Liver (tissue), 9 donors: ENCODE measurements around the gene STOML1. TPM values are rescaled to one million over a fixed set of nuclear protein-coding genes. Genes with fewer than 3 reads are reported as not detected.

Experiments used
- DNase-seq: peaks from one replicate; pipeline ENCODE4 v3.0.0-alpha.2; 2017; ENCODE audit warnings: low spot score
- H3K27ac ChIP-seq, 2 donors: one replicate each; pipeline ENCODE4 v1.7.0; 2013; ENCODE audit warnings: inconsistent platforms in 2 of 2, low read length in 2 of 2, control low read depth in 1 of 2, low read depth in 1 of 2, mild to moderate bottlenecking in 1 of 2
- H3K27me3 ChIP-seq, 4 donors: one replicate each; pipeline versions ENCODE4 v1.6.1 to v1.7.0; 2013; ENCODE audit warnings: low read length in 3 of 4, inconsistent platforms in 1 of 4, mild to moderate bottlenecking in 1 of 4, moderate library complexity in 1 of 4; ENCODE audit not compliant: control insufficient read depth in 4 of 4, insufficient read depth in 4 of 4
- H3K36me3 ChIP-seq, 4 donors: one replicate each; pipeline versions ENCODE4 v1.6.1 to v1.7.0; 2013; ENCODE audit warnings: low read length in 3 of 4, mild to moderate bottlenecking in 3 of 4, low read depth in 1 of 4, moderate library complexity in 1 of 4; ENCODE audit not compliant: control insufficient read depth in 4 of 4, insufficient read depth in 3 of 4
- H3K4me1 ChIP-seq, 4 donors: one replicate each; pipeline versions ENCODE4 v1.6.1 to v1.7.0; 2013; ENCODE audit warnings: low read length in 3 of 4, mild to moderate bottlenecking in 3 of 4, moderate library complexity in 1 of 4; ENCODE audit not compliant: control insufficient read depth in 4 of 4, insufficient read depth in 4 of 4
- H3K4me3 ChIP-seq, 3 donors: one replicate each; pipeline versions ENCODE4 v1.6.1 to v1.7.0; 2013; ENCODE audit warnings: low read length in 3 of 3, control low read depth in 1 of 3, low read depth in 1 of 3, mild to moderate bottlenecking in 1 of 3
- H3K9ac ChIP-seq, 2 donors: one replicate each; pipeline ENCODE4 v1.7.0; 2013; ENCODE audit warnings: low read length in 2 of 2, mild to moderate bottlenecking in 2 of 2, moderate library complexity in 2 of 2, control low read depth in 1 of 2, low read depth in 1 of 2
- H3K9me3 ChIP-seq, 4 donors: one replicate each; pipeline versions ENCODE4 v1.6.1 to v1.7.0; 2013; ENCODE audit warnings: low read length in 3 of 4; ENCODE audit not compliant: control insufficient read depth in 4 of 4
- CTCF ChIP-seq: fragments of 150-350 bp; IDR thresholded peaks from 2 replicates; pipeline ENCODE4 v1.5.1; 2017; ENCODE audit warnings: improper control_type of control experiment, low read depth, low read length; ENCODE audit not compliant: missing input control
- EGR1 ChIP-seq, 2 donors: IDR thresholded peaks; 2 replicates each; pipeline ENCODE4 v1.6.1; 2016 to 2018; ENCODE audit warnings: antibody characterized with exemption in 2 of 2, low read depth in 2 of 2
- FOXA1 ChIP-seq: IDR thresholded peaks from 2 replicates; pipeline ENCODE4 v1.6.1; 2016; ENCODE audit warnings: antibody characterized with exemption
- FOXA2 ChIP-seq: IDR thresholded peaks from 2 replicates; pipeline ENCODE4 v1.6.1; 2016; ENCODE audit warnings: antibody characterized with exemption
- GABPA ChIP-seq, 2 donors: IDR thresholded peaks in 1 of 2; conservative IDR thresholded peaks in 1 of 2; 2 replicates each; pipeline ENCODE4 v1.6.1; 2016; ENCODE audit warnings: antibody characterized with exemption in 2 of 2, mild to moderate bottlenecking in 1 of 2, moderate library complexity in 1 of 2
- HNF4A ChIP-seq, 2 donors: conservative IDR thresholded peaks; 2 replicates each; pipeline ENCODE4 v1.6.1; 2016; ENCODE audit warnings: antibody characterized with exemption in 2 of 2, mild to moderate bottlenecking in 2 of 2
- HNF4G ChIP-seq: IDR thresholded peaks from 2 replicates; pipeline ENCODE4 v1.6.1; 2016; ENCODE audit warnings: antibody characterized with exemption
- JUND ChIP-seq, 2 donors: IDR thresholded peaks; 2 replicates each; pipeline ENCODE4 v1.6.1; 2016; ENCODE audit warnings: antibody characterized with exemption in 2 of 2
- MAX ChIP-seq: IDR thresholded peaks from 2 replicates; pipeline ENCODE4 v1.6.1; 2016; ENCODE audit warnings: antibody characterized with exemption
- NR2F2 ChIP-seq: IDR thresholded peaks from 2 replicates; pipeline ENCODE4 v1.6.1; 2016; ENCODE audit warnings: antibody characterized with exemption
- RXRA ChIP-seq, 2 donors: IDR thresholded peaks; 2 replicates each; pipeline ENCODE4 v1.6.1; 2017 to 2018; ENCODE audit warnings: antibody characterized with exemption in 2 of 2, mild to moderate bottlenecking in 1 of 2
- YY1 ChIP-seq: IDR thresholded peaks from 2 replicates; pipeline ENCODE4 v1.6.1; 2016; ENCODE audit warnings: antibody characterized with exemption, mild to moderate bottlenecking
- ZBTB33 ChIP-seq: IDR thresholded peaks from 2 replicates; pipeline ENCODE4 v1.6.1; 2016; ENCODE audit warnings: antibody characterized with exemption
- WGBS: extraction: QIAGEN DNeasy Blood & Tissue Kit; methylation state at CpG from one replicate; pipeline ENCODE4 v1.1.7; 2013; 5-methylcytosine and 5-hydroxymethylcytosine counted together
- polyA plus RNA-seq, 2 donors: library from polyadenylated mRNA; stranded (reverse) in 1 of 2; unstranded in 1 of 2; fragments of 200-250 nt in 1 of 2; fragments of >200 nt in 1 of 2; fragmentation: Nextera tagmentation in 1 of 2; extraction: Ambion mirVana in 1 of 2; gene quantifications; one replicate each; pipeline versions ENCODE4 v1.2.1 to v1.2.3, GENCODE V29; 2013 to 2015
- total RNA-seq, 2 donors: library from RNA; depleted of rRNA; stranded (reverse); fragments of >200 nt; gene quantifications; one replicate each; pipeline ENCODE4 v1.2.3, GENCODE V29; 2014
- TF ChIP-seq, protein P1 (sequence below): IDR thresholded peaks from 2 replicates; pipeline ENCODE4 v1.6.1; 2016; ENCODE audit warnings: antibody characterized with exemption
- donor health status: healthy.
- donor health status: healthy.
- donor health status: healthy.
- donor health status: healthy.
- donor health status: healthy.

Gene STOML1
- total and polyA plus RNA-seq, 4 donors: 5.4 to 9.4 (median 6.4) TPM

DNA sequence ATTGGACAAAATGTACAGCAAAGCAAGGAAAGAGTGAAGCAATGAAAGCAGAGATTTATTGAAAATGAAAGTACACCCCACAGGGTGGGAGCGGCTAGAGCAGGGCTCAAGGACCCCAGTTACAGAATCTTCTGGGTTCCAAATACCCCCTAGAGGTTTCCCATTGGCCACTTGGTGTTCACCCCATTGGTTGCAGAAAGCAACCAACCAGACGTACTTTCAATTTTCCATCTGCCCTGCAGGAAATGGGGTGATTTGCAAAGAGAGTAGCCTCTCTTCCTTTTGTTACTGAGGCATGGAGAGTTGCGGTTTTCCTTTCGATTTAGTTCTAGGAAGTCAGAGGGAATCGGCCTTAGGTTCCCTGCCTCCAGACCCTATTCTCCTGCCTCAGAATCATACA is 4.8 kb upstream of the STOML1 start:
- H3K9ac ChIP-seq: no peak overlapping the region
- peak overlapping the region in 1 of 3 donors; percentile 26 for H3K4me3 ChIP-seq
- H3K4me1 ChIP-seq: peaks cover 6 to 47% (median 33%) of the 10 kb centered on the region in 4 donors
- WGBS: 66% methylated on average over 5 of the region's 5 CpGs
- H3K27ac ChIP-seq: peak overlapping the region; percentile 19 to 51
- TF ChIP-seq FOXA2: no peak
- no peak for TF ChIP-seq HNF4A (conservative IDR thresholded peaks at IDR 0.05)
- peak in 1 of 2 donors; percentile 13 for TF ChIP-seq GABPA (IDR thresholded peaks at IDR 0.05 in 1 of 2, conservative IDR thresholded peaks at IDR 0.05 in 1 of 2)
- TF ChIP-seq YY1: no peak
- TF ChIP-seq NR2F2: peak; percentile 50
- TF ChIP-seq HNF4G: no peak
- TF ChIP-seq FOXA1: no peak
- TF ChIP-seq RXRA (IDR thresholded peaks at IDR 0.05): peak in 1 of 2 donors; percentile 45
- H3K27me3 ChIP-seq: no peaks in the 10 kb centered on the region
- peaks cover 0 to 11% (median 7%) of the 10 kb centered on the region in 4 donors for H3K36me3 ChIP-seq
- no peak for DNase-seq
- no peaks in the 10 kb centered on the region for H3K9me3 ChIP-seq

GRCh38 chr15:73996267-73996666 is 4.2 kb upstream of the STOML1 start:
- Histone ChIP-seq H3K9me3 (no peaks in the 10 kb centered on the region), H3K9ac (peak overlapping the region in 1 of 2 donors; percentile 42), H3K4me1 (peaks cover 6 to 54% (median 38%) of the 10 kb centered on the region in 4 donors), H3K27me3 (no peaks in the 10 kb centered on the region), H3K36me3 (peaks cover 0 to 11% (median 7%) of the 10 kb centered on the region in 4 donors), H3K4me3 (peak overlapping the region in 1 of 3 donors; percentile 10), H3K27ac (no peak overlapping the region)
- TF ChIP-seq MAX (no peak), EGR1 (IDR thresholded peaks at IDR 0.05; ENCODE audit: low read depth in 2 of 2) (no peak), FOXA2 (no peak), YY1 (no peak), HNF4G (no peak), FOXA1 (no peak), ZBTB33 (no peak), CTCF (no peak), JUND (IDR thresholded peaks at IDR 0.05) (no peak)
- TF ChIP-seq, protein P1, sequence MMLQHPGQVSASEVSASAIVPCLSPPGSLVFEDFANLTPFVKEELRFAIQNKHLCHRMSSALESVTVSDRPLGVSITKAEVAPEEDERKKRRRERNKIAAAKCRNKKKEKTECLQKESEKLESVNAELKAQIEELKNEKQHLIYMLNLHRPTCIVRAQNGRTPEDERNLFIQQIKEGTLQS: no peak
- WGBS: 74% methylated on average over 2 of the region's 2 CpGs
- no peak for DNase-seq
